ENCODE results near the gene NUP153.

DNA sequence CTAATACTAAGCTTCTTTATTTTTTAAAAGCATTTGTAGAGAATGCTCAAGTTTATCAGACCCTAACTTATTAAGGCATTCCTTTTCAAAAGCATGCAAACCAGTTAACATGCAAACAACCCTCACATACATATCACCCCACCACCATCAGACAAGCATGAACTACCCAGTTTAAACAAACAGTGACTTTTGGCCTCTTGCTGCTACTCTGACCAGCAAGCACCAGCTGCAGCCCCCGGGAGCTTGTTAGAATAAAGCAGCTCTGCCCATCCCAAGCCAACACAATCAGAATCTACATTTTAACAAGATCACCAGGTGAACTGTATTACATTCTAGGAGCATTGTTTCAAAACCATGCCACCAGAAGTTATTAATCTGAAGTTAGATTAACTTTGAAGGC, 5.9 kb upstream of the NUP153 start:
- TF ChIP-seq, protein P1, sequence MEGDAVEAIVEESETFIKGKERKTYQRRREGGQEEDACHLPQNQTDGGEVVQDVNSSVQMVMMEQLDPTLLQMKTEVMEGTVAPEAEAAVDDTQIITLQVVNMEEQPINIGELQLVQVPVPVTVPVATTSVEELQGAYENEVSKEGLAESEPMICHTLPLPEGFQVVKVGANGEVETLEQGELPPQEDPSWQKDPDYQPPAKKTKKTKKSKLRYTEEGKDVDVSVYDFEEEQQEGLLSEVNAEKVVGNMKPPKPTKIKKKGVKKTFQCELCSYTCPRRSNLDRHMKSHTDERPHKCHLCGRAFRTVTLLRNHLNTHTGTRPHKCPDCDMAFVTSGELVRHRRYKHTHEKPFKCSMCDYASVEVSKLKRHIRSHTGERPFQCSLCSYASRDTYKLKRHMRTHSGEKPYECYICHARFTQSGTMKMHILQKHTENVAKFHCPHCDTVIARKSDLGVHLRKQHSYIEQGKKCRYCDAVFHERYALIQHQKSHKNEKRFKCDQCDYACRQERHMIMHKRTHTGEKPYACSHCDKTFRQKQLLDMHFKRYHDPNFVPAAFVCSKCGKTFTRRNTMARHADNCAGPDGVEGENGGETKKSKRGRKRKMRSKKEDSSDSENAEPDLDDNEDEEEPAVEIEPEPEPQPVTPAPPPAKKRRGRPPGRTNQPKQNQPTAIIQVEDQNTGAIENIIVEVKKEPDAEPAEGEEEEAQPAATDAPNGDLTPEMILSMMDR (IDR thresholded peaks at IDR 0.05): no peak
- TF ChIP-seq POLR2A (IDR thresholded peaks at IDR 0.05): no peak

All from lower leg skin (tissue), 3 donors.